SK-N-DZ (cell line): Measurements from ENCODE around the gene SLAMF7.
"Not testable (repeated sequence)": the region's sequence is repeated elsewhere in the genome, so short reads cannot be mapped to it uniquely, and the experiment has no call there.

Experiments
- DNase-seq: peaks from one replicate; pipeline ENCODE4 v3.0.0-alpha.2; 2015; ENCODE audit warnings: low spot score

The SLAMF7 gene

DNA sequence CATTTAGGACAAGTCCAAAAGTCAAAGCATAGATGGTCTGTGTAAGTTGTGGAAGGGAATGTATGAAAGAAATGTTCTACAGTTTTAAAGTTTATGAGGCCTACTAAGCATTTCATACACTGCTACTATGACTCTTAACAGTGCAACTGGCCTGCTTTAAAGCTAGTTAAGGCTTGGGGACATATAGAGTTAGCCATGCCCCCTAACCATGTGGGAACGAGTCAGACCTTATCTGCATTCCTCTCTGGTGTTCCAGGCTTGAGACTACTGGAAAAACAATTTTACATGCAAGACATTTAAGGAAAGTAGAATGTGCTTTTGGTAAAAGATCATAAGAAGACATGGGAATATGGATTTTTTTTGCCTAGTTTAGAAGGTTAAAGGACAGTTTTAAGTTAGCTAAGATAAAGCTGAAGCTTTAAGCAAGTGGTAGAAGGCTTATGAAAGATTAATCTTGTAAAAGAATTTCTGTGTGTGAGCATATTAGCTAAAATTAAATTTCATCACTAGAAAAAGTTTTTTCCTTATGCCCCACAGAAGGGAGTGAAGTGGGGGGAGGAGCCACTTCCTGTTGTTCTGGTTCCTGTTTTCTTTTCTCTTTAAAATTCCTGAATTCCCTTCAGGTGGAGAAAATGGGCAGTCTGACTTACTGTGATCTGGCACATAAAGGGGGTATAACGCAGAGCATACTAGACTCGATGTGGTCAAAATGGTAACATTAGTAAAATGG lies 18.5 kb upstream of the SLAMF7 start:
- DNase-seq, result no peak

DNA sequence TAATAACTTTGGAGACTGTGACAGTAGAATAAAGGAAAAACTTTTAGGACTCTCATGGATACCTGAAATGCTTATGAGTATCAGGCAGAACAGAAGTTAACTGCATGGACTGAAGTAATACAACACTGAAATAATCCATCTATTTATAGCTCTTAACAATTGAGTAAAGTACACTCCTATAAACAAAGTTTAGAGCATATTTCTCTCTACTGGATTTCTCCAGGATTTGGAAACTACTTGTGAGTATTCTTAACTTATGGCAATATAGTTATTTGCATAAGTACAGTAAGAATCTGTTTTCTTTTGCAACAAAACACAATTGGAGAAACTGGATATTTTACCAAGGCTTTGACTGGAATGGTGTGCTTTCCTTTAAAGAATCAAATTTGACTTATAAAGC lies 17.6 kb upstream of the SLAMF7 start:
- no peak for DNase-seq

DNA sequence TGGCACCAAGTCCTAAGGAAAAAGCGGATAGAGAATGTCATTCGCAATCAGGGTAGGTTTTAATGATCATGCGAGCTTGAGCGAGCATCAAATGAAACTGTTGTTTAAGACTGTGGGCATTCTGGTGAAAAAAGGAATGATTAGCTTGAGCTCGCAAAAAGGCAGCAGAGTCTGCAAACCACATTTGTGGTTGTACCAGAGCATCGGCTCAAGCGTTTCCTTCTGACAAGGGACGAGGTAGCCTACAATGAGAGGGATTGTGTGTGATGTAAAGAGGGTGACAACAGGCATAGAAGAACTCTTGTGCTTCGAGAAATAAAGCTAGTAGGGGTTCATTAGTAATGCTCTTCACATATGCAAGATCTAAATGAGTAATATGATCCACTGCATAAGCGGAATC lies 16.3 kb upstream of the SLAMF7 start:
- DNase-seq, result no peak

DNA sequence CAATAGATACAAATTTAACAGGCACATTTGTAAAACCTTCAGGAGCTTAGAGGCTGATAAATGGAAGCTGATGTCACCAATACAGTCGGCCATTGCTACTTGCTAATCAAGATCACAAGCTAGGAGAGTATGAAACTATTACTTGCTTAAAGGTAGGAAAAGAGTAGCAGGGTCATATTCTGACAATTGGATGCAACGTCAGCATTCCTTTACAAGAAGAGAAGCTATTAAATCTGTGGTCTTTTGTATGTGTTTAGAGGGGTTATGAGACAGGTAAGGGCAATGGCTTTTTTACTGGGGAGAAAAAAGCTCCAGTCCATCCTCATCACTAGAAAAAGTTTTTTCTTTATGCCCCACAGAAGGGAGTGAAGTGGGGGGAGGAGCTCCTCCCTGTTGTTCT lies 15.7 kb upstream of the SLAMF7 start:
- no peak for DNase-seq

DNA sequence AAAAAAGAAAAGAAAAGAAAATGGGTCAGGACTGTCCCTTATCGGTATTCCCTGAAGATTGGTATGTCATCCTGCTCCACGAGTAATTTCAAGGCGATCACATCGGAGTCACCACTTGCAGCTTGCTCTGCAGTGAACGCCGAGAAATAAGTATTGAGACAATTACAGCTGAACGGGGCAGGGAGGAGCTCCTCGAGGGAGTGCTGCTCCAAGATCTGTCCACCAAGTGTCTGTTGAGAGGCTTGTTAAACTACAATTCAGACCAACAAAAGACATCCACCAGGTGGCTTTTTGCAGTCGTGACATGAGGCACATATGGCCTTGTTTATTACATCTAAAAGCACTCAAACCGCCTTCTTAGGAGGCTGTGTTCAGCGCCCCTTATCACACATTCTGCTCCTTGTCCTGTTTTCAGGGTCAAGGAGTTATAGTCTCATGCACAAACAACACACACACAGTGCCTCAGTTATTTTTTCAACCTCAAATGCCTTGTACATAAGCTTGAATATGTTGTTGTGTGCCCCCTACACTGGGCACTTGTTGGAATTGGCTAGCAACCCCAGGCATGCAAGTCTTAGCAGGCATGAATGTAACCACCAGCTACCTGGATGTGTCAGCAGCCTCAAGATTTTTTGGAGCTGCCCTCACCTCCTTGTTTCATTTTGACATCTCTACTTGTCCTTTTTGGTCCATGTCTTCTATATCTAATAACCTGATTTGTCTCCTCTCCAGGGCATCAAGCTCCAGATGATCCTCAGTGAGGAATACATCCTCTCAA lies 14.4 kb upstream of the SLAMF7 start:
- DNase-seq, result no peak

DNA sequence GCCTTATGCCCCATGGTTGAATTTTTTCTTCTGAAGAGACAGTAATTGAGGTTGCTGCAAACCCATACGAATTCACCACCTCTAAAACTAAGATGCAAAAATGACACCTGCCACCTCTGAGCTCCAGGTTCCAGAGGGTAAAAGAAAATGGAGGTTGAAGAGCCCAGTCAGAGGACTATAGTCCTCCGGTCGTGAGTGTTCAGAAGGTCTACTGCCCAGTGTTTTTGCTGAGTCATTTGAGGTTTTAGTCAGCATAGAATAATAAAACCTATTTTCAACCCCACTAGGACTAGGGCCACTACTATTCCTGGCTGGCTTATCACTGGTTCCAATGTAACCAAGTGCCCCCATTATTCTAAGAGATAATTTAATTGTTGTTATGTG lies 12.9 kb upstream of the SLAMF7 start:
- DNase-seq, result no peak

DNA sequence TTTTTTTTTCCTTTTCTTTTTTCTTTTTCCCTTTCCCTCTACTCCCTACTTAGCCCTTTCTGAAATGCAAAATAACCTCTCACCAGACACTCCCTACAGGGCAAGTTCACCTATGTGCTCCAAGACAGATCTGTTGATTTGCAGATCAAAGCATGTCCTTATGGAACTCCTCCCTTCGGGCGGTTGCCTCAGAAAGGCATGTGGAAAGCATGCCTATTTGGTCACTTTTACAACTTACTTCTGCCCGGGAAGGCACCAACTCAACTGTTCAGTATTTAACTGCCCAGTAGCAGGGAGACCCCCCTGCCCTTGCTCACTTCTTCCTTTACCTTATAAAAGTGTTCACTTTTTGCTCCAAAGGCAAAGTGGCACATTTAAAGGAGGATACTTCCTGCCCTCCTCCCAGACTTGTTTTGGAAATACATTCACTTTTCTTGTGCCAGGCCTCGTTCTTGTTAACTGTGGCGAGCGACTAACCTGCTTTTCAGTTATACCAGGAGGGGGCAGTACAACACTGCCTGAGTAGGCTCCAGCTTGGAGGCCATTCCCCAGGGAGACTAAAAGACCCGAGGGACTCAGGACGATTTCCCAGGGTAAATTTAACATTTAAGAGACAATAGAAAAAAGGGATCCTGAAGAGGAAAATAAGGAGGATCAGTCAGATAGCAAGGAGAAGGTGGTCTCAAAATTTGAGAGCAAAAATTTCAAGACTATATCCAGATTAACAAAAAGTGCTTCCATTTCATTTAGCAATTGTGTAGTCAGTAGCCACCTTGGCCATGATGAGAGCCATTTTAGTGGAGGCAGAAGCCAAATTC lies 12.3 kb upstream of the SLAMF7 start:
- DNase-seq, result peak; percentile 26

DNA sequence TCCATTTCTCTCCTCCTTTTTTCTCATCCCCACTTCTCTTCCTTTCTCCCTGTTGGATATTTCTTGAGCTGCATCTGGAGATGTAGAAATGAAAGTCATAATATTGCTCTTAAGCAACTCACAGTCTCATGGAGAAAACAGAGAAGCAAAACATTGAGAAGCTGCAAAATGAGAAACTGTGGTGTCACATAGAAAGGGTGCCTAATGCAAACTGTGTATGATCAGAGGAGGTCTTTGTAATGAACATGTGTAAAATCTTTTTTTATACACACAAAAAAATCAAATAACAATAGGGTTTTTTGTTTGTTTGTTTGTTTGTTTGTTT lies 11.8 kb upstream of the SLAMF7 start:
- no peak for DNase-seq

DNA sequence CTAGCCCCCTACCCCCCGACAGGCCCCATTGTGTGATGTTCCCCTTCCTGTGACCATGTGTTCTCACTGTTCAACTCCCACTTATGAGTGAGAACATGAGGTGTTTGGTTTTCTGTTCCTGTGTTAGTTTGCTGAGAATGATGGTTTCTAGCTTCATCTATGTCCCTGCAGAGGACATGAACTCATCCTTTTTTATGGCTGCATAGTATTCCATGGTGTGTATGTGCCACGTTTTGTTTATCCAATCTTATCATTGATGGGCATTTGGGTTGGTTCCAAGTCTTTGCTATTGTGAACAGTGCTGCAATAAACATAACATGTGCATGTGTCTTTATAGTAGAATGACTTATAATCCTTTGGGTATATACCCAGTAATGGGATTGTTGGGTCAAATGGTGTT lies 7.5 kb upstream of the SLAMF7 start:
- DNase-seq, result not testable (repeated sequence)

DNA sequence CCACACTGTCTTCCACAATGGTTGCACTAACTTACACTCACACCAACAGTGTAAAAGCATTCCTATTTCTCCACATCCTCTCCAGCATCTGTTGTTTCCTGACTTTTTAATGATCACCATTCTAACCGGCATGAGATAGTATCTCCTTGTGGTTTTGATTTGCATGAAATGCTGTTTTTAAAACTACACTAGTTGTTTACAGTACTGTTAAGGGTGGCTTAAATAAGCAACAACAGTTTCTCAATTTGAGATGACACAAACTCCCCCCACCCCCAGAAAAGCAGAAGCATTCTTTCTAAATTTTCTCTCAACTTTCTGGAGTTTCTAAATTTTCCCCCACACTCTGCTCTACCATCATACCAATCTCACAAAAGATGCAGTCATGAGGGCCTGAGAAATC lies 7.1 kb upstream of the SLAMF7 start:
- DNase-seq, result no peak

DNA sequence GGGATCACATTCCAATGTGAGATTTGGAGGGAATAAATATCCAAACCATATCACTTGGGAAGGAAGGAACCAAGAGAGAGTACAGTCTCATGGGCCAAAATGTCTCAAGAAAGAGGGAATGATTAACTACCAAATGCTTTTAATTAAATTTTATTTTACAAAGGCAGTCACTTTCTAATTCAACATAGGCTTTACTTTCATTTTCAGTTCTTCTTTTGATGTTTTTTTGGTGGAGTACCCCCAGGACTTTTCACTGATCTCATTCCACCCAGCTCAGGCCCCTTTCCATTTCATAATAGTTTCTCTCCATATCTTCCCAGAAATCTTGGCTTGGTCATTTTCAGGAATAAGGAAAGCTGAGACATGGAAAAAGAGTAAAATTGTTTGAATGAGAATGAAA lies 5.1 kb upstream of the SLAMF7 start:
- DNase-seq, result no peak

DNA sequence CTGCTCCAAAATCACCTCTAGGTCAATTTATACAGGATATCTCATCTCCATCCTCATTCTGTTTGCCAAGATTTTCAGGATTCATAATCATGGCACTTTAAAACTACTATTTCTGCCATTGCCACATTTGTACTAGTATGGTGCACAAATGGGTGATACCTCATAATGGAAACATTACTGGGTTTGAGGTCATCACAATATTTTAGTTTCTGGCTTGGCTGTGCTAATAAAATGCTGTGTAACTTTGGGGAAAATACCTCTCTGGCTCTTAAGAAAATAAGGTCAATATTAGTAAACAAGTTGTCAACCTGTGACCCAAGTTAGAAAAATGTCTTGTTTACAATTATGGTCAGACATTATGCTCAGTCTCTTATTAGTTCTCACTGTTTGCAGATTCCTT lies 4.7 kb upstream of the SLAMF7 start:
- no peak for DNase-seq

DNA sequence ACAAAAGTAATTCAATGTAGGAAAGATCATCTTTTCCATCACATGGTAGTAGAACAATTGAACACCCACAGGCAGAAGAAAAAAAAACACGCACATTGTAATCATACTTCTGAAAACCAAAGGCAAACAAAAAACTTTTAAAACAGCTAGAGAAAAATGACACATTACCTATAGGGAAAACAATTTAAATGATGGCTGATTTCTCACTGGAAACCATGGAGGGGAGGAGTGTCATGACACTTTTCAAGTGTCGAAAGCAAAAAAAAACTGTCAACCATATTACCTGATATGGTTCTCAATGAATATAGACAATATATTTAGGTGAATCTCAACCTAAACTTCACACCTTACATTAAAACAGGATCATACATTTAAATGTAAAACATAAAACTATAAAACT lies 776 bp upstream of the SLAMF7 start:
- DNase-seq, result no peak

DNA sequence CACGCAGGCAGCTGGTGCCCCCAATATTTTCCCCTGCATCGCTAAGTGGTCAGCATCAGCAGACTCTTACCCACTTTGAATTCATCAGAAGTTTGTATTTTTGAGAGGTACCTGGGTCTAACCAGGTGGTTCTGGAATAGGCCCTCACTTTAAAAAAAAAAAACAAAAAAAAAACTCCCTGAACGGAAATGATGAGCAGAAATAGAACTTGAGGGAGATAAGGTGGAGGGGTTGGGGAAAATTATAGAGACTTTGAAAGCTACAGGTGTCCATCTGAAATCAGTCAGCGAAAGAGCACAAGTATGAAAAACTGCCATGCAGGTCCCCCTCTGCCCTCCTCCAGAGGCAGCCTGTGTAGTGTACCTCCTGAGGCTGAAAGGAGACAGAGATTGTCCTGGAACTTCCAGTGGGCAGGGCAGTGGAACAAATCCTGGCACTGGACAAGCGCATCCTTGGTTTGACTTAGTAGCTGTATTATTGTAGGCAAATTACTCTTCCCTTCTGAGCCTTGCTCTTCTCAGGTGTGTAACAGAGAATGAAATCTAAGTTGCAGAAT lies 1.2 kb downstream of the SLAMF7 start:
- DNase-seq, result no peak

DNA sequence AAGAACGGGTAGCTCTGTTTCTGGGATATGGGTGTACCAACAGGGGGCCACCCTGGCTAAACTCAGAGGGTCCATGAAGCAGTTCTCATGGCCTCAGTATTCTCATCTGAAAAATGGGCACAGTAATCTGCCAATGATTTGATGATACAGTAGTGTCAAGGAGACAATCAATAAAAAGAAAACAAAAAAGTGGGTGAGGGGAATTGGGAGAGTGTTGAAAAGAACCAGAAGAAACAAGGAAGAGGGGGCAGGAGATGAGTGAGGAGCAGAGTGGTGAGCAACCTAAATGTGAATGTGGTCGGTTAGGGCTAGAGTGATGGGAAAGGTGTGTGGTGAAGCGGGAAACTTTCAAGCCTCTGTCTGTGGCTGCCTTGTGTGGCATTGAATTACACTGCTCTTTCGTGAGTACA lies 2.0 kb downstream of the SLAMF7 start:
- no peak for DNase-seq

DNA sequence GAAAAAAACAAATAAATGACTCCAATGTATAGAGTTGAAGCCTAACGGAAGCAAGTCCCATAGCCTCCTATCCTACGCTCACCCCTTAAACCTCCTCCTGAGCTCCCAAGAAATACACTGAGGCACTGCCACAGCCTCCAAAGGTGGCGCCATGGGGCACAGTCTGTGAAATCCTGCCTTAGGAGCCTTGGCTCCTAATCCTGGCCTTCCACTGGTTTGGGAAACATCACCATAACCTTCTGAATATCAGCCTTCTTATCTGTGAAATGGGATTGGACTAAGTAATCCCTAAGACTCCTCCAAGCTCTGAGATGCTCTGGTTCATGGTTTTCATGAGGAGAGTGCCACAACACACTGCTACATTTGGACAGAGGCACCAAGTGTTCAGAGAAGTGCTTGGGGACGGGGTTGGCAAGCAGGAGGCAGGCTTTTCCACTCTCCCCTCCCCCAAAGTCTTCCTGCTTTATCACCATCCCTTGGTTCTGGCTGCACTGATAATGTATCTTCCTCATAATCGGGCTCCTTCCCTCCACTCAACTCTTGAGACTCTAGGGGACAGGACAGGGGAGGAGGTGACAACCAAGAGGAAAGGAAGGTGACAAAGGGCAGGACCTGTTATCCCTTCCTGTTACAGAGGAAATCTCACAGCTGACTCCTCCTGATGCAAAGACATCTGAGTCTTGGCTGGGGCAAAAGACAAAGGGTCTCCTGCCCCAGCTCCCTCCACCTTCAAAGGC lies 2.7 kb downstream of the SLAMF7 start:
- DNase-seq, result no peak

DNA sequence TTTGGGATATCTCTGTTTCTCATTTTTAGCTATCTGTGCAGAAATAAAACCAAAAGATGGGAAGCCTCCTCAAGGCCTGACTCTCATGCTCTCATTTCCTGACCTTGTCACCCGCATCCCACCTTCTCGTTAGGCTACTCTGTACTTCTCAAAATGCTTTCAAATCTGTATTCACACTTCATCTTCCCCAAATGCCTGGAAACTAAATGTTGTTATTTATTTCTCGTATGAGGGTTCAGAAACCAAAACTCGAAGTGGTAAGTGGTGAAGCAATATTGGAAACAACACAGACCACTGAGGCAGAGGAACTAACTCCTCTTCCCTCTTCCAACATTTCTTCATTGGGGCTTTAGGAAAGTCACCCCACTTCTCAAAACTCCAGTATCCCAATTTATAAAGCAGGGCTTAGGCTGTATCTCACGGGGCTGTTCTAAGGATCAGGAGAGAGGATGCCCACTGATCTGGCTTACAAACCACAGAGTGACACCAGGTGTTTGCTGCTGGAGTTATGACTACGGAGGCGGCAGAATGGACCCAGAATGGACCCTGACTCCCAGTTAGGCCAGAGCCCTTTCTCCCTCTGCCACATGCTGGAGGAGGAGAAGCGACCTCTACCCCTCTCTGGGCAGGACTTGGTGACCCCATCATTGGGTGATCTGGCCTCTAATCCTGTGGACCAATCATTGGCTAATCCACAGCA lies 3.5 kb downstream of the SLAMF7 start:
- no peak for DNase-seq

DNA sequence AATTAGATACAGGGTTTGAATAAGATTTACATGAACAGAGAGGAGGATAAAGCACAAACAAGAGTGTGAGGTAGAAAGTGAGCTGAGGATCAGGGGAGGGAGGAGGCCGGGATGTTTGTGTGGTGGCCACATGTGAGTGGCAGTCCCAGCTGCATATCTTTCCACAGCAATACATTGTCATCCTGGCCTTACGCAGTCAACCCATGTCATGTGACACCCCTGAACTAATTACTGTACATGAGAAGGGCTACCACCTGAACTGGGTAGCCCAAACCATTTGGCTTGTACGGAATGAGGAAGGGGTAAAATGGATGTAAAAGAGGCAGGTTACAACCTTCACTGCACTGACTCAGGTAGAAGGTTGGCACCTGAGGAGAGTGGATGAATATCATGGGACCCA lies 4.2 kb downstream of the SLAMF7 start:
- no peak for DNase-seq

DNA sequence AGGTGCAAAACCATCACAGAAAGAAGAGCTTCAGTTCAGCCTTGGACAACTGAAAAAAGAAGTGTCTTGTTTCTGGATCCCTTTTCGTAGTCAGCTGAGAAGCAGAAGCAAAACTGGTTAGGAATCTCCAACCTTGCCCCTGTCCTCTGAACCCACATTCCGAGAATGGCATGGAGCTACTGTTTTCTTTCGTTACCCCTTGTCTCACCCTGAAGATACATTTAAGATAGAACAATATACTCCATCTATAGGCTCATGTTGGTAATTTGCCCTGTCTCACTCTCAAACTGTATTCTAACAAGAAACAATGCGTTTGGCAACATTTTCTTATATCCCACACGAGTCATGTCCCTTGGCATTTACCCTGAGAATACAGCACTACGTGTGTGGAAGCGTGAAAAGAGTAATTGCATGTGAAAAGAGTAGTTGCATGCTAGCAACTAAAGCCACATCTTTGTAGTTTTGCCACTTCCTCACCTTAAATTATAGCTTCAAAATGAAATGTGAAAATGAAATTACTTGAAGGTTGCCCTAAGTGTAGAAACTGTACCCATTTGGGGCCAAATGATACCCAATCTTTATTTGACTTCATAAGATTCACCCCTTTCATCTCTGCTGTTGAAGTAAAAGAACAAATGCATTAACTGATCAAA lies 5.3 kb downstream of the SLAMF7 start:
- DNase-seq, result no peak

DNA sequence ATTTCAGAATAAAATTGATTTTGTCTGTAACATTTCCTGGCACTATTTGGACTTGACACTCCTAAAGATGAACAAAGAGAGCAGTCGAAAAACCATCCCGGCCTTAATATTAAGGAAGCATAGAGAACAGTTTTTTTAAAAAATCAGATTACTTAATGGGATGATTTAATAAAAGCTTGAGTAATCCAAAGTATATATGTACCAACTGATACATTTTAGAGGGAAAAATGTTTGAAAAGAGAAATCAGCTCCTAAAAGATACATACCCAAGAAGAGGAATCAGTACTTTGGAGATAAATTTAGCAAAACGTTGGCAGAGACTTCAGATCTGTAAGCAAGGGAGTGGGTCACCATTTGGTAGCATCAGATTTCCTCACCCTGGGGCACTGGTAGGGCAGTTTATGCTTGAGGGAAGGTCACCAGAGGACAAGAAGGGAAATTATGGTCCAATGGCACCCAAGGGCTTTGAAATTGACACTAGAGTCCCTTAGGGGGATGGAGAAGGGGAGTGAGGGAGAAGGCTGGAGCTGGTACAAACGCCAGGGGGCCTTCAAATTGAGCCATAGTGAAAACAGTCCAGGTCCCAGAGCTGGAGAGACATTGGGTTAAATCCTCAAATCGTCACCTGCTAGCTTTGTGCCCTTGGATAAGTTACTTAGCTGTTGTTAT lies 5.9 kb downstream of the SLAMF7 start:
- no peak for DNase-seq
